Left kidney (tissue), 2 donors: ENCODE measurements around the gene ENTPD7. TPM values are rescaled to one million over a fixed set of nuclear protein-coding genes. Genes with fewer than 3 reads are reported as not detected.

ENCODE experiments used
- DNase-seq: peaks from one replicate; pipeline ENCODE4 v3.0.0-alpha.2; 2013
- polyA plus RNA-seq: library from polyadenylated mRNA; unstranded; fragments of 120-200 nt; gene quantifications from one replicate; pipeline ENCODE4 v1.2.1, GENCODE V29; 2013; ENCODE audit not compliant: insufficient read length

The ENTPD7 gene
- polyA plus RNA-seq, 1 donor = 22.6 TPM

GRCh38 chr10:99647601-99648151 is 11.6 kb upstream of the ENTPD7 start:
- no peak for DNase-seq

GRCh38 chr10:99648717-99649116 is 10.6 kb upstream of the ENTPD7 start:
- DNase-seq = no peak

- no peak for DNase-seq
Measured at GRCh38 chr10:99652800-99653390, 6.4 kb upstream of the ENTPD7 start.

- DNase-seq = no peak
Measured at GRCh38 chr10:99654390-99655175, 4.7 kb upstream of the ENTPD7 start.

- no peak for DNase-seq
Measured at GRCh38 chr10:99656199-99657064, 2.9 kb upstream of the ENTPD7 start.

- no peak for DNase-seq
Measured at GRCh38 chr10:99658622-99659030, 683 bp upstream of the ENTPD7 start.

GRCh38 chr10:99659868-99660366 is 608 bp downstream of the ENTPD7 start:
- DNase-seq = no peak

GRCh38 chr10:99660662-99661376 is 1.5 kb downstream of the ENTPD7 start:
- DNase-seq = no peak

GRCh38 chr10:99661377-99661763 is 2.1 kb downstream of the ENTPD7 start:
- DNase-seq = no peak

GRCh38 chr10:99665304-99665703 is 6.0 kb downstream of the ENTPD7 start:
- no peak for DNase-seq

- no peak for DNase-seq
Measured at GRCh38 chr10:99667108-99667751, 7.9 kb downstream of the ENTPD7 start.

- DNase-seq = no peak
Measured at GRCh38 chr10:99671386-99671785, 12.1 kb downstream of the ENTPD7 start.

- DNase-seq = no peak
Measured at GRCh38 chr10:99672884-99673283, 13.6 kb downstream of the ENTPD7 start.

- no peak for DNase-seq
Measured at GRCh38 chr10:99673492-99673891, 14.2 kb downstream of the ENTPD7 start.

- DNase-seq = no peak
Measured at GRCh38 chr10:99674762-99675161, 15.5 kb downstream of the ENTPD7 start.

- no peak for DNase-seq
Measured at GRCh38 chr10:99676426-99676825, 17.1 kb downstream of the ENTPD7 start.

- DNase-seq = no peak
Measured at GRCh38 chr10:99676895-99677294, 17.6 kb downstream of the ENTPD7 start.

- DNase-seq = no peak
Measured at GRCh38 chr10:99678921-99679320, 19.6 kb downstream of the ENTPD7 start.

GRCh38 chr10:99681553-99681952 is 22.2 kb downstream of the ENTPD7 start:
- no peak for DNase-seq

GRCh38 chr10:99682032-99682431 is 22.7 kb downstream of the ENTPD7 start:
- no peak for DNase-seq

GRCh38 chr10:99682752-99683151 is 23.4 kb downstream of the ENTPD7 start:
- no peak for DNase-seq
